Calu3 (cell line): Measurements from ENCODE around the gene LUZP2. TPM values are rescaled to one million over a fixed set of nuclear protein-coding genes. Genes with fewer than 3 reads are reported as not detected.

ENCODE experiments used
- BruUV-seq: library from RNA; stranded (reverse); fragments of 400-500 nt; replicated peaks from 2 replicates; lab custom pipeline; 2021; lab: Mats Ljungman, UMichigan
- CTCF ChIA-PET: fragments of 300-600 bp; sonication (Branson Sonifier 250); formaldehyde crosslinking; loops from one replicate; lab custom pipeline; 2022; ENCODE audit warnings: antibody characterized with exemption; lab: Charles Lee
- DNase-seq: peaks from one replicate; pipeline ENCODE4 v3.0.0; 2022
- H3K27ac Mint-ChIP-seq: one replicate; pipeline ENCODE4 v1.8.0; 2022; ENCODE audit warnings: mixed read lengths; ENCODE audit not compliant: unreplicated experiment
- H3K27me3 Mint-ChIP-seq: one replicate; pipeline ENCODE4 v1.8.0; 2022; ENCODE audit warnings: mixed read lengths; ENCODE audit not compliant: unreplicated experiment
- H3K36me3 Mint-ChIP-seq: one replicate; pipeline ENCODE4 v1.8.0; 2022; ENCODE audit warnings: mild to moderate bottlenecking, moderate library complexity, mixed read lengths; ENCODE audit not compliant: insufficient read depth, unreplicated experiment
- H3K4me1 Mint-ChIP-seq: one replicate; pipeline ENCODE4 v1.8.0; 2022; ENCODE audit warnings: mild to moderate bottlenecking, low read depth, mixed read lengths; ENCODE audit not compliant: unreplicated experiment
- H3K4me3 Mint-ChIP-seq: one replicate; pipeline ENCODE4 v1.8.0; 2022; ENCODE audit warnings: mild to moderate bottlenecking, low read depth, moderate library complexity, mixed read lengths; ENCODE audit not compliant: unreplicated experiment
- H3K9me3 Mint-ChIP-seq: one replicate; pipeline ENCODE4 v1.8.0; 2022; ENCODE audit warnings: low read depth, mixed read lengths; ENCODE audit not compliant: unreplicated experiment
- intact Hi-C: fragments of 100-400 bp; cut with micrococcal nuclease; formaldehyde crosslinking; loops from one replicate; pipeline ENCODE4 v1.10.0; 2022; ENCODE audit not compliant: unreplicated experiment
- total RNA-seq: library from RNA; stranded (reverse); gene quantifications from 2 replicates; pipeline ENCODE4 v1.2.3, GENCODE V29; 2022
- TF ChIP-seq, protein P1 (sequence below): fragments of 200-600 bp; IDR thresholded peaks from one replicate; pipeline ENCODE4 v1.8.0; 2022; ENCODE audit warnings: antibody characterized with exemption; ENCODE audit not compliant: unreplicated experiment

Gene LUZP2
- total RNA-seq, 1 experiment from 2014 or later, result 0.73 TPM

DNA sequence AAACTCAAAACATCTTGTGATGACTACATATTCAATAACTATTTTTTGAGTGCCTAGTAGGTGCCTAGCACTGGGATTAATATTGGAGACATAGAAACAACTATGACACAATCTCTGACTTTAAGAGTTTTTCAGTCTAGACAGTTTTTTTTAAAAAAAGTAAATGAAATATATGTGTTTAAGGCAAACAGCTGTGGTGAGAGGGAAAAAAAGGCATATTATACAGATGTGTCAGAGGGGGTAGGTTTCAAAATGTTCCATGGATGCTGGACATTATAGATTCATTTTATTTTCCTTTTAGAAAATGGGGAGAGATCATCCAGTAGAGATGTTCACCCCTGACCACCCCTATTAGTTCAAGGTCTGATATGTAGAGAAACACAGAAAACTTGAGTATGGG lies 90.8 kb downstream of the LUZP2 start:
- intact Hi-C loops, result loop anchor here (5.0 kb wide), 1 partner anchor 70 kb away; no protein-coding TSS in a partner anchor
- CTCF ChIA-PET, result no interaction called here
- Mint-ChIP-seq H3K27ac (peak overlapping the region; percentile 86), H3K4me3 (peak overlapping the region; percentile 28), H3K4me1 (peaks cover 42% of the 10 kb centered on the region), H3K27me3 (no peaks in the 10 kb centered on the region), H3K36me3 (no peaks in the 10 kb centered on the region), H3K9me3 (no peaks in the 10 kb centered on the region)
- no peak for DNase-seq
- BruUV-seq, result no TSS peak
- TF ChIP-seq, protein P1, sequence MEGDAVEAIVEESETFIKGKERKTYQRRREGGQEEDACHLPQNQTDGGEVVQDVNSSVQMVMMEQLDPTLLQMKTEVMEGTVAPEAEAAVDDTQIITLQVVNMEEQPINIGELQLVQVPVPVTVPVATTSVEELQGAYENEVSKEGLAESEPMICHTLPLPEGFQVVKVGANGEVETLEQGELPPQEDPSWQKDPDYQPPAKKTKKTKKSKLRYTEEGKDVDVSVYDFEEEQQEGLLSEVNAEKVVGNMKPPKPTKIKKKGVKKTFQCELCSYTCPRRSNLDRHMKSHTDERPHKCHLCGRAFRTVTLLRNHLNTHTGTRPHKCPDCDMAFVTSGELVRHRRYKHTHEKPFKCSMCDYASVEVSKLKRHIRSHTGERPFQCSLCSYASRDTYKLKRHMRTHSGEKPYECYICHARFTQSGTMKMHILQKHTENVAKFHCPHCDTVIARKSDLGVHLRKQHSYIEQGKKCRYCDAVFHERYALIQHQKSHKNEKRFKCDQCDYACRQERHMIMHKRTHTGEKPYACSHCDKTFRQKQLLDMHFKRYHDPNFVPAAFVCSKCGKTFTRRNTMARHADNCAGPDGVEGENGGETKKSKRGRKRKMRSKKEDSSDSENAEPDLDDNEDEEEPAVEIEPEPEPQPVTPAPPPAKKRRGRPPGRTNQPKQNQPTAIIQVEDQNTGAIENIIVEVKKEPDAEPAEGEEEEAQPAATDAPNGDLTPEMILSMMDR, result no peak

DNA sequence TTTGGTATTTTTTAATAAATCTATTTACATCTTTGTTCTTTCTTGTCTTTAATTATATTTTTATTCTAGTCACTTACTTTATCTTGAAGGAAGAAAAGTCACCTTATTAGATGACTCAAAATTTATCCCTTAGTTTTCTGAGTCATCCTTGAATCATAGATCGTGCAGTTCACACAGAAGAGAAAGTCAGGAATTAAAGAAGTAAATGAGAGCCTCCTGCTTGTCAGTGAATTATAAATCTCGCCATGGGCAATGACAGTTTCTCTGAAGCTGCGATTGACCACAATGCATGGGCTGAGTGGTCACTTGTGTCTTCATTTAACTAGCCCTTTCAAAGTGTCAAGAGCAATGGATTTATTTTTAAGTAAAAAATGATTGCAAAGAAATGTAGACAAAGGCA lies 91.2 kb downstream of the LUZP2 start:
- DNase-seq, result peak; percentile 2
- H3K36me3 Mint-ChIP-seq, result no peaks in the 10 kb centered on the region
- H3K9me3 Mint-ChIP-seq, result no peaks in the 10 kb centered on the region
- CTCF ChIA-PET, result no interaction called here
- H3K27ac Mint-ChIP-seq, result peak overlapping the region; percentile 86
- H3K27me3 Mint-ChIP-seq, result no peaks in the 10 kb centered on the region
- TF ChIP-seq, protein P1, result no peak
- no TSS peak for BruUV-seq
- peaks cover 46% of the 10 kb centered on the region for H3K4me1 Mint-ChIP-seq
- intact Hi-C loops, result loop anchor here (5.0 kb wide), 1 partner anchor 71 kb away; no protein-coding TSS in a partner anchor
- peak overlapping the region; percentile 28 for H3K4me3 Mint-ChIP-seq

GRCh38 chr11:24589064-24589463 lies 92.2 kb downstream of the LUZP2 start:
- H3K4me3 Mint-ChIP-seq, result no peak overlapping the region
- TF ChIP-seq, protein P1, result no peak
- H3K4me1 Mint-ChIP-seq, result peaks cover 49% of the 10 kb centered on the region
- intact Hi-C loops, result loop anchor here (5.0 kb wide), 1 partner anchor 72 kb away; no protein-coding TSS in a partner anchor
- H3K27ac Mint-ChIP-seq, result peak overlapping the region; percentile 70
- CTCF ChIA-PET, result interaction anchor here (1.1 kb wide), 1 partner anchor 11 kb away, joined by 3 read pairs; no protein-coding TSS in a partner anchor
- H3K9me3 Mint-ChIP-seq, result no peaks in the 10 kb centered on the region
- no peaks in the 10 kb centered on the region for H3K27me3 Mint-ChIP-seq
- BruUV-seq, result no TSS peak
- no peak for DNase-seq
- H3K36me3 Mint-ChIP-seq, result no peaks in the 10 kb centered on the region

DNA sequence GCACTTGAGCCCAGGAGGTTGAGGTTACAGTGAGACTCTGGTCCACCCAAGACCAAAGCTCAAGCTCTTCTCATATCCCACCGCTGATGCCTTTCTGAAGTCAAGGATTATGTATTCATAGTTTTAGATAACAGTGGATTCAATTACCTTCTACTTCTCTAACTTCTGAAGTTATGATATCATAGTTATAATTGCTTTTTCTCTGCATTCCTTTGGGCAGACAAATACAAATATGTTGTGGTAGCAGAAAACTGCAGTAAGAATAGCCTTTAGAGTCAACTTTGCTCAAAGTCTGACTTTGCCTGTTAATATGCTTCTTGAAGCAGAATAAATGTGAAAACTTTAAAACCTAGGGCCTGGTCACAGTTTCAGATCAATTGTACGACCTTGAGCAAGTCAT lies 94.4 kb downstream of the LUZP2 start:
- intact Hi-C loops, result loop anchor here (5.0 kb wide), 1 partner anchor 64 kb away; no protein-coding TSS in a partner anchor
- Mint-ChIP-seq H3K4me1 (peaks cover 35% of the 10 kb centered on the region), H3K4me3 (no peak overlapping the region), H3K9me3 (no peaks in the 10 kb centered on the region), H3K27ac (no peak overlapping the region), H3K27me3 (no peaks in the 10 kb centered on the region), H3K36me3 (no peaks in the 10 kb centered on the region)
- TF ChIP-seq, protein P1, result no peak
- DNase-seq, result no peak
- CTCF ChIA-PET, result no interaction called here
- no TSS peak for BruUV-seq
